WTC11 (cell line): Measurements from ENCODE around the gene CHST11. TPM values are rescaled to one million over a fixed set of nuclear protein-coding genes. Genes with fewer than 3 reads are reported as not detected.

ENCODE experiments used
- ATAC-seq: fragments of 200-7000 bp; cut with Tn5 transposase; 2 replicates; pipeline ENCODE4 v1.10.0; 2021; ENCODE audit warnings: mild to moderate bottlenecking, moderate library complexity
- CTCF ChIA-PET: fragments of 300-600 bp; sonication (Branson Sonifier 250); formaldehyde crosslinking; loops from one replicate; lab custom pipeline; 2021; ENCODE audit warnings: antibody characterized with exemption; lab: Charles Lee
- POLR2A ChIA-PET: fragments of 350-600 bp; sonication (Branson Sonifier 250); formaldehyde crosslinking; loops from one replicate; lab custom pipeline; 2021; ENCODE audit warnings: antibody characterized with exemption; lab: Charles Lee
- DNase-seq: peaks from one replicate; pipeline ENCODE4 v3.0.0; 2021; ENCODE audit warnings: low spot score
- H3K27ac Mint-ChIP-seq: 2 replicates; pipeline ENCODE4 v1.8.0; 2021; ENCODE audit warnings: mixed read lengths
- H3K27me3 Mint-ChIP-seq: 2 replicates; pipeline ENCODE4 v1.8.0; 2021; ENCODE audit warnings: low read depth, mild to moderate bottlenecking, moderate library complexity, mixed read lengths
- H3K36me3 Mint-ChIP-seq: 2 replicates; pipeline ENCODE4 v1.8.0; 2021; ENCODE audit warnings: mixed read lengths
- H3K4me1 Mint-ChIP-seq: 2 replicates; pipeline ENCODE4 v1.8.0; 2022; ENCODE audit warnings: mixed read lengths
- H3K4me3 Mint-ChIP-seq: 2 replicates; pipeline ENCODE4 v1.8.0; 2021; ENCODE audit warnings: mild to moderate bottlenecking, moderate library complexity, mixed read lengths
- H3K9me3 Mint-ChIP-seq: 2 replicates; pipeline ENCODE4 v1.8.0; 2021; ENCODE audit warnings: mixed read lengths
- ESRRA ChIP-seq: sonication (generic); formaldehyde crosslinking; IDR thresholded peaks from 2 replicates; pipeline ENCODE4 v1.8.1; 2022; ENCODE audit warnings: mild to moderate bottlenecking, missing genetic modification reagents, borderline replicate concordance
- ETV6 ChIP-seq: sonication (generic); formaldehyde crosslinking; IDR thresholded peaks from 2 replicates; pipeline ENCODE4 v1.8.1; 2022; ENCODE audit warnings: mild to moderate bottlenecking, missing genetic modification reagents
- GRHL2 ChIP-seq: fragments of 250-450 bp; sonication (Bioruptor Pico); IDR thresholded peaks from 2 replicates; pipeline ENCODE4 v1.8.0; 2022; ENCODE audit warnings: mild to moderate bottlenecking, moderate library complexity; ENCODE audit not compliant: insufficient replicate concordance, severe bottlenecking
- HMGA2 ChIP-seq: fragments of 250-450 bp; sonication (Bioruptor Pico); IDR thresholded peaks from 2 replicates; pipeline ENCODE4 v1.4.0; 2021; ENCODE audit warnings: mild to moderate bottlenecking, moderate library complexity
- JAZF1 ChIP-seq: fragments of 250-450 bp; sonication (Bioruptor Pico); IDR thresholded peaks from 2 replicates; pipeline ENCODE4 v1.9.0; 2021; ENCODE audit warnings: moderate library complexity, mild to moderate bottlenecking, inconsistent platforms
- MXD4 ChIP-seq: fragments of 250-450 bp; sonication (Bioruptor Pico); IDR thresholded peaks from 2 replicates; pipeline ENCODE4 v1.8.0; 2021; ENCODE audit warnings: mild to moderate bottlenecking, moderate library complexity, borderline replicate concordance
- OVOL2 ChIP-seq: fragments of 250-450 bp; sonication (Bioruptor Pico); IDR thresholded peaks from 2 replicates; pipeline ENCODE4 v1.9.0; 2021; ENCODE audit warnings: mild to moderate bottlenecking, borderline replicate concordance
- PRRX2 ChIP-seq: fragments of 250-450 bp; sonication (Bioruptor Pico); IDR thresholded peaks from 2 replicates; pipeline ENCODE4 v1.8.0; 2021; ENCODE audit warnings: mild to moderate bottlenecking
- TEAD1 ChIP-seq: sonication (generic); formaldehyde crosslinking; IDR thresholded peaks from 2 replicates; pipeline ENCODE4 v1.8.0; 2022; ENCODE audit warnings: mild to moderate bottlenecking, missing genetic modification reagents
- ZNF219 ChIP-seq: sonication (generic); formaldehyde crosslinking; IDR thresholded peaks from 2 replicates; pipeline ENCODE4 v1.8.0; 2023; ENCODE audit warnings: missing genetic modification reagents, mild to moderate bottlenecking, borderline replicate concordance
- ZNF317 ChIP-seq: sonication (generic); formaldehyde crosslinking; IDR thresholded peaks from 2 replicates; pipeline ENCODE4 v1.8.1; 2023; ENCODE audit warnings: low read depth, mild to moderate bottlenecking, moderate library complexity, missing genetic modification reagents, borderline replicate concordance
- ZNF423 ChIP-seq: fragments of 250-450 bp; sonication (Bioruptor Pico); IDR thresholded peaks from 2 replicates; pipeline ENCODE4 v2.1.2; 2022; ENCODE audit warnings: mild to moderate bottlenecking, moderate library complexity
- ZNF671 ChIP-seq: fragments of 250-450 bp; sonication (Bioruptor Pico); IDR thresholded peaks from 2 replicates; pipeline ENCODE4 v1.8.0; 2021; ENCODE audit warnings: mild to moderate bottlenecking
- total RNA-seq: library from RNA; stranded (reverse); gene quantifications from 3 replicates; pipeline ENCODE4 v1.2.3, GENCODE V29; 2021
- TF ChIP-seq, protein P1 (sequence below): sonication (generic); formaldehyde crosslinking; conservative IDR thresholded peaks from 2 replicates; pipeline ENCODE4 v1.8.1; 2023; ENCODE audit warnings: mild to moderate bottlenecking, low read depth, missing genetic modification reagents, moderate library complexity
- TF ChIP-seq, protein P2 (sequence below): sonication (generic); formaldehyde crosslinking; IDR thresholded peaks from 2 replicates; pipeline ENCODE4 v1.8.0; 2022; ENCODE audit warnings: missing genetic modification reagents
- TF ChIP-seq, protein P3 (sequence below): fragments of 250-450 bp; sonication (Bioruptor Pico); IDR thresholded peaks from 2 replicates; pipeline ENCODE4 v1.9.0; 2021; ENCODE audit warnings: mild to moderate bottlenecking
- TF ChIP-seq, protein P4 (sequence below): sonication (generic); formaldehyde crosslinking; IDR thresholded peaks from 2 replicates; pipeline ENCODE4 v1.8.0; 2023; ENCODE audit warnings: mild to moderate bottlenecking, missing genetic modification reagents
- TF ChIP-seq, protein P5 (sequence below): sonication (generic); formaldehyde crosslinking; IDR thresholded peaks from 2 replicates; pipeline ENCODE4 v1.8.0; 2023; ENCODE audit warnings: missing genetic modification reagents
- TF ChIP-seq, protein P6 (sequence below): sonication (generic); formaldehyde crosslinking; IDR thresholded peaks from 2 replicates; pipeline ENCODE4 v1.8.1; 2023; ENCODE audit warnings: mild to moderate bottlenecking, missing genetic modification reagents, moderate library complexity

The CHST11 gene
- total RNA-seq, 1 experiment from 2014 or later, result 24.2 TPM

DNA sequence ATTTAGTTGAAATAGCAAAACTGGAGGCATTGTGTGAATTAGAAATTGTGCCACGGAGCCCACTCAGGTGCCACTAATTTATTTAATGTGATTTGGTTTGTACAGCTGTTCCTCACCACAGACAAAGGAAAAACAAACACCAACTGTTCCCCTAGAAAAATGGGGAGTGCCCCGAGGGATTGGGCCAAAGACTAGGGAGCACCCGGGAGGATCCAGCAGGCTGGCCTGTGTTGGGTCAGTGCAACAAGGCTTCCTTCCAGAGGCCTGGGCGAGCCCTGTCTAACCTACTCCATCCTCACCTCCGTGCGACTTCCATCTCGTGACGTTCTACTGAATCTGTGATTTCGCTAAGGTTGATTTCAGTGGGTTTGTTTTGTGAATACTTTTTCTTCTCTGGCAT, 206.2 kb downstream of the CHST11 start (continued):
- TF ChIP-seq, protein P1, sequence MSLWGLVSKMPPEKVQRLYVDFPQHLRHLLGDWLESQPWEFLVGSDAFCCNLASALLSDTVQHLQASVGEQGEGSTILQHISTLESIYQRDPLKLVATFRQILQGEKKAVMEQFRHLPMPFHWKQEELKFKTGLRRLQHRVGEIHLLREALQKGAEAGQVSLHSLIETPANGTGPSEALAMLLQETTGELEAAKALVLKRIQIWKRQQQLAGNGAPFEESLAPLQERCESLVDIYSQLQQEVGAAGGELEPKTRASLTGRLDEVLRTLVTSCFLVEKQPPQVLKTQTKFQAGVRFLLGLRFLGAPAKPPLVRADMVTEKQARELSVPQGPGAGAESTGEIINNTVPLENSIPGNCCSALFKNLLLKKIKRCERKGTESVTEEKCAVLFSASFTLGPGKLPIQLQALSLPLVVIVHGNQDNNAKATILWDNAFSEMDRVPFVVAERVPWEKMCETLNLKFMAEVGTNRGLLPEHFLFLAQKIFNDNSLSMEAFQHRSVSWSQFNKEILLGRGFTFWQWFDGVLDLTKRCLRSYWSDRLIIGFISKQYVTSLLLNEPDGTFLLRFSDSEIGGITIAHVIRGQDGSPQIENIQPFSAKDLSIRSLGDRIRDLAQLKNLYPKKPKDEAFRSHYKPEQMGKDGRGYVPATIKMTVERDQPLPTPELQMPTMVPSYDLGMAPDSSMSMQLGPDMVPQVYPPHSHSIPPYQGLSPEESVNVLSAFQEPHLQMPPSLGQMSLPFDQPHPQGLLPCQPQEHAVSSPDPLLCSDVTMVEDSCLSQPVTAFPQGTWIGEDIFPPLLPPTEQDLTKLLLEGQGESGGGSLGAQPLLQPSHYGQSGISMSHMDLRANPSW, result no peak
- TF ChIP-seq, protein P2, sequence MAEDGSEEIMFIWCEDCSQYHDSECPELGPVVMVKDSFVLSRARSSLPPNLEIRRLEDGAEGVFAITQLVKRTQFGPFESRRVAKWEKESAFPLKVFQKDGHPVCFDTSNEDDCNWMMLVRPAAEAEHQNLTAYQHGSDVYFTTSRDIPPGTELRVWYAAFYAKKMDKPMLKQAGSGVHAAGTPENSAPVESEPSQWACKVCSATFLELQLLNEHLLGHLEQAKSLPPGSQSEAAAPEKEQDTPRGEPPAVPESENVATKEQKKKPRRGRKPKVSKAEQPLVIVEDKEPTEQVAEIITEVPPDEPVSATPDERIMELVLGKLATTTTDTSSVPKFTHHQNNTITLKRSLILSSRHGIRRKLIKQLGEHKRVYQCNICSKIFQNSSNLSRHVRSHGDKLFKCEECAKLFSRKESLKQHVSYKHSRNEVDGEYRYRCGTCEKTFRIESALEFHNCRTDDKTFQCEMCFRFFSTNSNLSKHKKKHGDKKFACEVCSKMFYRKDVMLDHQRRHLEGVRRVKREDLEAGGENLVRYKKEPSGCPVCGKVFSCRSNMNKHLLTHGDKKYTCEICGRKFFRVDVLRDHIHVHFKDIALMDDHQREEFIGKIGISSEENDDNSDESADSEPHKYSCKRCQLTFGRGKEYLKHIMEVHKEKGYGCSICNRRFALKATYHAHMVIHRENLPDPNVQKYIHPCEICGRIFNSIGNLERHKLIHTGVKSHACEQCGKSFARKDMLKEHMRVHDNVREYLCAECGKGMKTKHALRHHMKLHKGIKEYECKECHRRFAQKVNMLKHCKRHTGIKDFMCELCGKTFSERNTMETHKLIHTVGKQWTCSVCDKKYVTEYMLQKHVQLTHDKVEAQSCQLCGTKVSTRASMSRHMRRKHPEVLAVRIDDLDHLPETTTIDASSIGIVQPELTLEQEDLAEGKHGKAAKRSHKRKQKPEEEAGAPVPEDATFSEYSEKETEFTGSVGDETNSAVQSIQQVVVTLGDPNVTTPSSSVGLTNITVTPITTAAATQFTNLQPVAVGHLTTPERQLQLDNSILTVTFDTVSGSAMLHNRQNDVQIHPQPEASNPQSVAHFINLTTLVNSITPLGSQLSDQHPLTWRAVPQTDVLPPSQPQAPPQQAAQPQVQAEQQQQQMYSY (CRISPR knock-in tag), result no peak
- TF ChIP-seq, protein P3, sequence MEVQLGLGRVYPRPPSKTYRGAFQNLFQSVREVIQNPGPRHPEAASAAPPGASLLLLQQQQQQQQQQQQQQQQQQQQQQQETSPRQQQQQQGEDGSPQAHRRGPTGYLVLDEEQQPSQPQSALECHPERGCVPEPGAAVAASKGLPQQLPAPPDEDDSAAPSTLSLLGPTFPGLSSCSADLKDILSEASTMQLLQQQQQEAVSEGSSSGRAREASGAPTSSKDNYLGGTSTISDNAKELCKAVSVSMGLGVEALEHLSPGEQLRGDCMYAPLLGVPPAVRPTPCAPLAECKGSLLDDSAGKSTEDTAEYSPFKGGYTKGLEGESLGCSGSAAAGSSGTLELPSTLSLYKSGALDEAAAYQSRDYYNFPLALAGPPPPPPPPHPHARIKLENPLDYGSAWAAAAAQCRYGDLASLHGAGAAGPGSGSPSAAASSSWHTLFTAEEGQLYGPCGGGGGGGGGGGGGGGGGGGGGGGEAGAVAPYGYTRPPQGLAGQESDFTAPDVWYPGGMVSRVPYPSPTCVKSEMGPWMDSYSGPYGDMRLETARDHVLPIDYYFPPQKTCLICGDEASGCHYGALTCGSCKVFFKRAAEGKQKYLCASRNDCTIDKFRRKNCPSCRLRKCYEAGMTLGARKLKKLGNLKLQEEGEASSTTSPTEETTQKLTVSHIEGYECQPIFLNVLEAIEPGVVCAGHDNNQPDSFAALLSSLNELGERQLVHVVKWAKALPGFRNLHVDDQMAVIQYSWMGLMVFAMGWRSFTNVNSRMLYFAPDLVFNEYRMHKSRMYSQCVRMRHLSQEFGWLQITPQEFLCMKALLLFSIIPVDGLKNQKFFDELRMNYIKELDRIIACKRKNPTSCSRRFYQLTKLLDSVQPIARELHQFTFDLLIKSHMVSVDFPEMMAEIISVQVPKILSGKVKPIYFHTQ (CRISPR knock-in tag), result no peak
- TF ChIP-seq, protein P4, sequence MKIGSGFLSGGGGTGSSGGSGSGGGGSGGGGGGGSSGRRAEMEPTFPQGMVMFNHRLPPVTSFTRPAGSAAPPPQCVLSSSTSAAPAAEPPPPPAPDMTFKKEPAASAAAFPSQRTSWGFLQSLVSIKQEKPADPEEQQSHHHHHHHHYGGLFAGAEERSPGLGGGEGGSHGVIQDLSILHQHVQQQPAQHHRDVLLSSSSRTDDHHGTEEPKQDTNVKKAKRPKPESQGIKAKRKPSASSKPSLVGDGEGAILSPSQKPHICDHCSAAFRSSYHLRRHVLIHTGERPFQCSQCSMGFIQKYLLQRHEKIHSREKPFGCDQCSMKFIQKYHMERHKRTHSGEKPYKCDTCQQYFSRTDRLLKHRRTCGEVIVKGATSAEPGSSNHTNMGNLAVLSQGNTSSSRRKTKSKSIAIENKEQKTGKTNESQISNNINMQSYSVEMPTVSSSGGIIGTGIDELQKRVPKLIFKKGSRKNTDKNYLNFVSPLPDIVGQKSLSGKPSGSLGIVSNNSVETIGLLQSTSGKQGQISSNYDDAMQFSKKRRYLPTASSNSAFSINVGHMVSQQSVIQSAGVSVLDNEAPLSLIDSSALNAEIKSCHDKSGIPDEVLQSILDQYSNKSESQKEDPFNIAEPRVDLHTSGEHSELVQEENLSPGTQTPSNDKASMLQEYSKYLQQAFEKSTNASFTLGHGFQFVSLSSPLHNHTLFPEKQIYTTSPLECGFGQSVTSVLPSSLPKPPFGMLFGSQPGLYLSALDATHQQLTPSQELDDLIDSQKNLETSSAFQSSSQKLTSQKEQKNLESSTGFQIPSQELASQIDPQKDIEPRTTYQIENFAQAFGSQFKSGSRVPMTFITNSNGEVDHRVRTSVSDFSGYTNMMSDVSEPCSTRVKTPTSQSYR (CRISPR knock-in tag), result no peak
- TF ChIP-seq ESRRA (CRISPR knock-in tag), result no peak
- TF ChIP-seq, all 79 proteins: peak for 0

DNA sequence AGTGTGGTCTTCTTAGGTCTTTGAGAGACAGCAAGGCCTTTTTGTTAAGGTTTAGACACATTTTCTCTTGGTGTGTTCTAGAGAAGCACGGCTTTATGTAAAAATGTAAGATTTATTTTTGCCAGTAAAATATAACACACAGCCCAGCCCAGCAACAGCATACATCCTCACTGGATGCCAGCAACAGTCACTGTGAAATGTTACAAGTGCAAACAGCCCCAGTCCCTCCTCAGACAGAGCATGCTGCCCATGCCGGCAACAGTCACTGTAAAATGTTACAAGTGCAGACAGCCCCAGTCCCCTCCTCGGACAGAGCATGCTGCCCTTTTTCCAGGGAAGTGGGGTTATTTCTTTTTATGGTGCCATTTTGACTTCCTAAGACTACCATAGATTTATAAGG, 207.6 kb downstream of the CHST11 start:
- H3K36me3 Mint-ChIP-seq, result no peaks in the 10 kb centered on the region
- TF ChIP-seq, protein P5, sequence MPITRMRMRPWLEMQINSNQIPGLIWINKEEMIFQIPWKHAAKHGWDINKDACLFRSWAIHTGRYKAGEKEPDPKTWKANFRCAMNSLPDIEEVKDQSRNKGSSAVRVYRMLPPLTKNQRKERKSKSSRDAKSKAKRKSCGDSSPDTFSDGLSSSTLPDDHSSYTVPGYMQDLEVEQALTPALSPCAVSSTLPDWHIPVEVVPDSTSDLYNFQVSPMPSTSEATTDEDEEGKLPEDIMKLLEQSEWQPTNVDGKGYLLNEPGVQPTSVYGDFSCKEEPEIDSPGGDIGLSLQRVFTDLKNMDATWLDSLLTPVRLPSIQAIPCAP (CRISPR knock-in tag), result no peak
- no peak for TF ChIP-seq HMGA2 (CRISPR knock-in tag)
- TF ChIP-seq ETV6 (CRISPR knock-in tag), result no peak
- no peak for TF ChIP-seq GRHL2
- TF ChIP-seq, all 79 proteins: peak for 0
- Mint-ChIP-seq H3K9me3 (no peaks in the 10 kb centered on the region), H3K27ac (no peak overlapping the region), H3K4me1 (peaks cover 13% of the 10 kb centered on the region), H3K27me3 (no peaks in the 10 kb centered on the region), H3K4me3 (no peak overlapping the region)
- no peak for ATAC-seq
- DNase-seq, result no peak
- ChIA-PET CTCF (no interaction called here), POLR2A (no interaction called here)

DNA sequence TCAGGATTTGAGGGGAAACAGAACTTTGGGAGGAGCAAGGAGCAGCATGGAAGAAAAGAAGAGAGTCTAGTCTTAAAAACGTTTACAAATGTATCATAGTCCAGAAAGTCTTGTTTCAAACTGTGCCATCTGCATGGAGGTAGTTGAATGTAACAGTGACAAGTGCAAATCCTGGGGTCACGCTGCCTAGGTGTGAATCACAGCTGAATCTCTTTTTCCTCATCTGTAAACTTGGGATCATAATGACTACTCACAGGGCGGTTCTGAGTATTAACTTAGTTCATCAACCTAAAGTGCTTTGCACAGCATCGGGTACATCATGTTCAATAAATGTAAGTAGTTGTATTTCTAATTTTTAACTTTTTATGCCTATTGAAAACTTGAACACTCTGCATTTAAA, 208.5 kb downstream of the CHST11 start:
- ChIA-PET POLR2A (no interaction called here), CTCF (no interaction called here)
- Mint-ChIP-seq H3K36me3 (no peaks in the 10 kb centered on the region), H3K27ac (no peak overlapping the region), H3K27me3 (no peaks in the 10 kb centered on the region), H3K4me3 (no peak overlapping the region), H3K4me1 (peaks cover 18% of the 10 kb centered on the region), H3K9me3 (no peaks in the 10 kb centered on the region)
- ATAC-seq (no peak), DNase-seq (no peak)
- TF ChIP-seq ESRRA (CRISPR knock-in tag) (no peak), ZNF423 (CRISPR knock-in tag) (no peak), ZNF317 (CRISPR knock-in tag) (no peak), MXD4 (no peak), TEAD1 (CRISPR knock-in tag) (no peak), OVOL2 (CRISPR knock-in tag) (no peak), ZNF671 (CRISPR knock-in tag) (no peak), ZNF219 (no peak), JAZF1 (no peak), PRRX2 (CRISPR knock-in tag) (no peak)
- TF ChIP-seq, protein P6, sequence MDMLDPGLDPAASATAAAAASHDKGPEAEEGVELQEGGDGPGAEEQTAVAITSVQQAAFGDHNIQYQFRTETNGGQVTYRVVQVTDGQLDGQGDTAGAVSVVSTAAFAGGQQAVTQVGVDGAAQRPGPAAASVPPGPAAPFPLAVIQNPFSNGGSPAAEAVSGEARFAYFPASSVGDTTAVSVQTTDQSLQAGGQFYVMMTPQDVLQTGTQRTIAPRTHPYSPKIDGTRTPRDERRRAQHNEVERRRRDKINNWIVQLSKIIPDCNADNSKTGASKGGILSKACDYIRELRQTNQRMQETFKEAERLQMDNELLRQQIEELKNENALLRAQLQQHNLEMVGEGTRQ (CRISPR knock-in tag), result no peak
